H1 (cell line): ENCODE results near the gene SPECC1. TPM values are rescaled to one million over a fixed set of nuclear protein-coding genes. Genes with fewer than 3 reads are reported as not detected.

Source experiments
- CTCF ChIA-PET: fragments of 300-600 bp; sonication (Branson Sonifier 250); formaldehyde crosslinking; loops from one replicate; lab custom pipeline; 2021; ENCODE audit not compliant: partially characterized antibody; lab: Charles Lee
- POLR2A ChIA-PET: fragments of 300-600 bp; sonication (Branson Sonifier 250); formaldehyde crosslinking; loops from one replicate; lab custom pipeline; 2021; ENCODE audit warnings: inconsistent platforms; ENCODE audit not compliant: partially characterized antibody; lab: Charles Lee
- DNase-seq, 2 experiments: peaks; one replicate each; pipeline versions ENCODE4 v3.0.0 to v3.0.0-alpha.2; 2010 to 2022; ENCODE audit warnings: low spot score in 2 of 2, low read depth in 1 of 2, mixed read lengths in 1 of 2
- FAIRE-seq: peaks from 2 replicates; lab custom pipeline; 2011; peaks lifted over from hg19 to GRCh38; lab: Jason Lieb, UNC
- H2AFZ ChIP-seq: 2 replicates; pipeline ENCODE4 v1.8.1; 2012; ENCODE audit warnings: low read length, inconsistent platforms
- H2AK5ac ChIP-seq: 2 replicates; pipeline ENCODE4 v1.6.1; 2013; ENCODE audit warnings: low read depth, low read length
- H2BK120ac ChIP-seq: replicated peaks from 2 replicates; pipeline ENCODE3; 2013; ENCODE audit warnings: low read depth, low read length, inconsistent platforms
- H2BK12ac ChIP-seq: 2 replicates; pipeline ENCODE4 v1.6.1; 2013; ENCODE audit warnings: low read depth, low read length
- H2BK15ac ChIP-seq: 2 replicates; pipeline ENCODE4 v1.6.1; 2013; ENCODE audit warnings: low read length
- H2BK20ac ChIP-seq: 2 replicates; pipeline ENCODE4 v1.6.1; 2013; ENCODE audit warnings: low read length
- H2BK5ac ChIP-seq: 2 replicates; pipeline ENCODE4 v1.6.1; 2013; ENCODE audit warnings: low read depth, low read length
- H3K14ac ChIP-seq: 2 replicates; pipeline ENCODE4 v1.6.1; 2013; ENCODE audit warnings: inconsistent platforms; ENCODE audit not compliant: insufficient read length
- H3K18ac ChIP-seq: 2 replicates; pipeline ENCODE4 v1.6.1; 2013; ENCODE audit warnings: low read length; ENCODE audit errors: extremely low read depth
- H3K23ac ChIP-seq: 2 replicates; pipeline ENCODE4 v1.6.1; 2013; ENCODE audit warnings: inconsistent platforms; ENCODE audit not compliant: insufficient read length
- H3K23me2 ChIP-seq: 2 replicates; pipeline ENCODE4 v1.6.1; 2013; ENCODE audit warnings: low read depth, low read length
- H3K27ac ChIP-seq: 2 replicates; pipeline ENCODE4 v1.6.1; 2011; ENCODE audit warnings: low read depth, low read length, inconsistent platforms
- H3K27me3 ChIP-seq, 4 experiments: replicated peaks in 1 of 4; 1 replicate in 1 of 4; 2 replicates in 3 of 4; pipeline versions ENCODE4 v1.6.1 to v1.8.1; 2011 to 2013; ENCODE audit warnings: low read length in 3 of 4, mild to moderate bottlenecking in 3 of 4, inconsistent platforms in 2 of 4, mixed read lengths in 2 of 4, moderate library complexity in 1 of 4; ENCODE audit not compliant: control insufficient read depth in 3 of 4, insufficient read depth in 3 of 4; ENCODE audit errors: extremely low read depth in 1 of 4
- H3K36me3 ChIP-seq, 4 experiments: 2 replicates each; pipeline versions ENCODE4 v1.6.1 to v1.8.1; 2011 to 2013; ENCODE audit warnings: mild to moderate bottlenecking in 4 of 4, low read length in 3 of 4, moderate library complexity in 2 of 4, control low read depth in 1 of 4, inconsistent platforms in 1 of 4; ENCODE audit not compliant: insufficient read depth in 4 of 4, control insufficient read depth in 2 of 4
- H3K4ac ChIP-seq: replicated peaks from 2 replicates; pipeline ENCODE3; 2013; ENCODE audit warnings: low read length, low read depth, mixed read lengths, inconsistent platforms; ENCODE audit not compliant: insufficient read length
- H3K4me1 ChIP-seq, 4 experiments: replicated peaks in 1 of 4; 1 replicate in 1 of 4; 2 replicates in 3 of 4; pipeline versions ENCODE4 v1.6.1 to v1.8.1; 2011 to 2013; ENCODE audit warnings: low read length in 3 of 4, inconsistent platforms in 2 of 4, mixed read lengths in 1 of 4; ENCODE audit not compliant: insufficient read depth in 4 of 4, control insufficient read depth in 3 of 4
- H3K4me2 ChIP-seq, 2 experiments: 2 replicates each; pipeline versions ENCODE4 v1.6.1 to v1.8.1; 2011 to 2013; ENCODE audit warnings: low read depth in 2 of 2, low read length in 2 of 2, control low read depth in 1 of 2, inconsistent platforms in 1 of 2, mild to moderate bottlenecking in 1 of 2; ENCODE audit not compliant: insufficient read depth in 1 of 2
- H3K4me3 ChIP-seq, 4 experiments: fragments of 200-600, 300-600 bp in 1 of 4; sonication (generic), shearing (Covaris generic), sonication (Bioruptor Twin) in 1 of 4; 2 replicates each; pipeline versions ENCODE4 v1.5.1 to v1.8.1; 2011 to 2016; ENCODE audit warnings: low read length in 4 of 4, low read depth in 3 of 4, control low read depth in 2 of 4, inconsistent platforms in 2 of 4, mild to moderate bottlenecking in 2 of 4, mixed read lengths in 1 of 4, moderate library complexity in 1 of 4; ENCODE audit not compliant: insufficient read depth in 2 of 4; ENCODE audit errors: extremely low read depth in 1 of 4
- H3K56ac ChIP-seq: replicated peaks from 2 replicates; pipeline ENCODE3; 2013; ENCODE audit warnings: low read depth, mild to moderate bottlenecking, mixed read lengths, low read length, inconsistent platforms; ENCODE audit not compliant: insufficient read length
- H3K79me1 ChIP-seq: 2 replicates; pipeline ENCODE4 v1.6.1; 2013; ENCODE audit warnings: low read depth, low read length, control low read depth
- H3K79me2 ChIP-seq, 2 experiments: 2 replicates each; pipeline versions ENCODE4 v1.6.1 to v1.8.1; 2012 to 2013; ENCODE audit warnings: low read length in 2 of 2, mild to moderate bottlenecking in 2 of 2, inconsistent platforms in 1 of 2; ENCODE audit not compliant: insufficient read depth in 2 of 2, control insufficient read depth in 1 of 2
- H3K9ac ChIP-seq, 4 experiments: replicated peaks in 1 of 4; 1 replicate in 1 of 4; 2 replicates in 3 of 4; pipeline versions ENCODE4 v1.6.1 to v1.8.1; 2011 to 2013; ENCODE audit warnings: low read depth in 3 of 4, low read length in 3 of 4, control low read depth in 2 of 4, mild to moderate bottlenecking in 2 of 4, moderate library complexity in 2 of 4, inconsistent platforms in 1 of 4; ENCODE audit errors: extremely low read depth in 1 of 4
- H3K9me3 ChIP-seq, 2 experiments: 2 replicates each; pipeline versions ENCODE4 v1.6.1 to v1.8.1; 2012 to 2013; ENCODE audit warnings: mild to moderate bottlenecking in 2 of 2, moderate library complexity in 2 of 2, control low read depth in 1 of 2, inconsistent platforms in 1 of 2, low read depth in 1 of 2, low read length in 1 of 2, mixed read lengths in 1 of 2; ENCODE audit not compliant: insufficient read depth in 2 of 2
- H4K20me1 ChIP-seq, 2 experiments: replicated peaks in 1 of 2; 2 replicates each; pipeline versions ENCODE3 to v1.8.1; 2011 to 2013; ENCODE audit warnings: inconsistent platforms in 2 of 2, low read length in 2 of 2, mild to moderate bottlenecking in 1 of 2; ENCODE audit not compliant: insufficient read depth in 2 of 2, control insufficient read depth in 1 of 2
- H4K5ac ChIP-seq: 2 replicates; pipeline ENCODE4 v1.6.1; 2013; ENCODE audit warnings: low read length, low read depth, mixed read lengths, inconsistent platforms; ENCODE audit not compliant: insufficient read length
- H4K8ac ChIP-seq: 2 replicates; pipeline ENCODE4 v1.8.0; 2013; ENCODE audit warnings: mild to moderate bottlenecking, moderate library complexity, low read length, inconsistent platforms; ENCODE audit not compliant: insufficient read depth; ENCODE audit errors: extremely low read depth
- H4K91ac ChIP-seq: replicated peaks from 2 replicates; pipeline ENCODE3; 2013; ENCODE audit warnings: low read length, mixed read lengths, inconsistent platforms; ENCODE audit not compliant: insufficient read length
- EP300 ChIP-seq, 2 experiments: IDR thresholded peaks; 1 replicate in 1 of 2; 2 replicates in 1 of 2; pipeline ENCODE4 v1.6.1; 2011 to 2012; ENCODE audit warnings: low read depth in 2 of 2, low read length in 2 of 2, mild to moderate bottlenecking in 2 of 2, borderline replicate concordance in 1 of 2, inconsistent platforms in 1 of 2, moderate library complexity in 1 of 2
- HDAC2 ChIP-seq, 2 experiments: fragments of 300-600 bp in 1 of 2; sonication (generic) in 1 of 2; IDR thresholded peaks; 2 replicates each; pipeline ENCODE4 v1.6.1; 2011 to 2012; ENCODE audit warnings: low read depth in 2 of 2, low read length in 2 of 2, mild to moderate bottlenecking in 2 of 2, moderate library complexity in 2 of 2, borderline replicate concordance in 1 of 2, inconsistent platforms in 1 of 2
- JUN ChIP-seq: IDR thresholded peaks from 2 replicates; pipeline ENCODE4 v1.6.1; 2011; ENCODE audit warnings: low read depth, mild to moderate bottlenecking, improper control_type of control experiment, low read length
- KDM1A ChIP-seq: fragments of 200-600, 300-600 bp; sonication (generic); IDR thresholded peaks from 2 replicates; pipeline ENCODE4 v1.7.1; 2016; ENCODE audit warnings: mild to moderate bottlenecking, low read length, borderline replicate concordance
- SIRT6 ChIP-seq: IDR thresholded peaks from one replicate; pipeline ENCODE4 v1.7.1; 2012; ENCODE audit warnings: low read length, inconsistent platforms
- SRF ChIP-seq: IDR thresholded peaks from 2 replicates; pipeline ENCODE4 v1.6.1; 2011; ENCODE audit warnings: mild to moderate bottlenecking, low read depth, low read length, moderate library complexity
- WGBS, 2 experiments: shearing (Covaris generic) in 1 of 2; methylation state at CpG; one replicate each; pipeline versions ENCODE4 v1.1.6 to v1.1.7; 2013 to 2015; ENCODE audit warnings: low lambda C conversion rate in 2 of 2, mixed read lengths in 2 of 2, inconsistent platforms in 1 of 2, low coverage in 1 of 2, missing lambda C conversion rate in 1 of 2; ENCODE audit not compliant: insufficient replicate concordance in 2 of 2, insufficient coverage in 1 of 2, insufficient read length in 1 of 2; ENCODE audit errors: extremely low coverage in 1 of 2, missing lambda C conversion rate in 1 of 2; 5-methylcytosine and 5-hydroxymethylcytosine counted together
- polyA plus RNA-seq, 7 experiments: library from polyadenylated mRNA; depleted of rRNA in 3 of 7; stranded (reverse) in 5 of 7; unstranded in 2 of 7; fragments of >200 nt in 5 of 7; fragments of 200-250 nt in 2 of 7; gene quantifications; 1 replicate in 5 of 7; 2 replicates in 1 of 7; 4 replicates in 1 of 7; pipeline versions ENCODE4 v1.2.1 to v1.2.3, GENCODE V29; 2011 to 2013; ENCODE audit warnings: missing spikeins in 2 of 7, mixed read lengths in 2 of 7
- total RNA-seq: library from RNA; stranded (reverse); fragmentation: NEBNext Ultra II Directional; extraction: Animal tissue kit (Norgen Biotek cat#: 25700); gene quantifications from 2 replicates; pipeline ENCODE4 v1.2.1, GENCODE V29; 2021
- TF ChIP-seq, protein P1 (sequence below): IDR thresholded peaks from 2 replicates; pipeline ENCODE4 v1.6.1; 2012; ENCODE audit warnings: inconsistent platforms

SPECC1 gene
- total and polyA plus RNA-seq, 2 of the 8 experiments (the other 6 are each of a cell fraction or from before 2014, with no cell fraction given): 35.8 to 87.9 TPM

DNA sequence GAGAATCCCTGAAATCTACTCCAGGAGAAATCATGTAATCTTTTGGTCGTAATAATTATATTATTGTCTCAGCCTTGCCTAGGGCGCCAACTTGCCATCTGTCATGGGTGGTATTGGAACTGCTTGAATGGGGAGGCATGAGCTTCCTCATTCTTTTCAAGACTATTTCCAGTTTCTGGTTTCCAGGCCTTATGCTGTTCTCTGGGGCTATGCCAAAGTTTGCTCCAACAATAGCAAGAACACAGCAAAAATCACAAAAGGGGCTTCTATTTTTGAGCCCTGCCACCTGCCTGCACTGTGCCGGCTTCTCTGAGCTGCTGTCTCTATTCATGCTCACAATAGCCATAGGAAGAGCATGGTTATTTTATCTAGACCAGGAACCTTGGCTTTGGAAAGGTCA, 111.7 kb downstream of the SPECC1 start:
- Histone ChIP-seq H2BK20ac (no peak overlapping the region), H3K36me3 (no peaks in the 10 kb centered on the region), H2BK120ac (no peak overlapping the region), H3K23ac (no peak overlapping the region), H3K23me2 (no peaks in the 10 kb centered on the region), H2AK5ac (no peak overlapping the region), H3K9ac (no peak overlapping the region), H3K18ac (no peak overlapping the region), H3K27ac (no peak overlapping the region), H3K4me3 (no peak overlapping the region), H2BK5ac (no peak overlapping the region), H3K56ac (no peak overlapping the region), H3K79me1 (no peaks in the 10 kb centered on the region), H2BK15ac (no peak overlapping the region), H3K4me1 (peaks cover 0 to 2% (median 0%) of the 10 kb centered on the region in 4 experiments; a peak in 2 of 7 replicates), H2BK12ac (no peak overlapping the region), H4K20me1 (no peaks in the 10 kb centered on the region), H4K91ac (no peak overlapping the region), H3K4ac (no peak overlapping the region), H3K27me3 (no peaks in the 10 kb centered on the region), H3K14ac (no peak overlapping the region), H3K9me3 (no peaks in the 10 kb centered on the region), H4K8ac (no peak overlapping the region), H3K4me2 (no peak overlapping the region), H3K79me2 (no peaks in the 10 kb centered on the region), H4K5ac (no peak overlapping the region), H2AFZ (no peak overlapping the region)
- no peak for FAIRE-seq
- CTCF ChIA-PET: interaction anchor here (0.6 to 3.7 kb wide), 15 partner anchors 12 to 200 kb away, joined by 3 to 26 read pairs (median 5); no protein-coding TSS in a partner anchor
- DNase-seq: no peak
- 83% methylated on average over 3 of the region's 3 CpGs; no CpG with 5 or more reads in 1 of the 2 experiments for WGBS, 2 experiments
- POLR2A ChIA-PET: no interaction called here
- TF ChIP-seq JUN (no peak), SIRT6 (no peak), KDM1A (no peak), HDAC2 (IDR thresholded peaks at IDR 0.05; ENCODE audit: borderline replicate concordance in 1 of 2, low read depth in 2 of 2, low read length in 2 of 2) (no peak), SRF (no peak), EP300 (IDR thresholded peaks at IDR 0.05; ENCODE audit: borderline replicate concordance in 1 of 2, low read depth in 2 of 2, low read length in 2 of 2) (no peak)
- TF ChIP-seq, protein P1, sequence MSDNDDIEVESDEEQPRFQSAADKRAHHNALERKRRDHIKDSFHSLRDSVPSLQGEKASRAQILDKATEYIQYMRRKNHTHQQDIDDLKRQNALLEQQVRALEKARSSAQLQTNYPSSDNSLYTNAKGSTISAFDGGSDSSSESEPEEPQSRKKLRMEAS: no peak
